SKM-1 (cell line): ENCODE data around the gene C2orf49.

ENCODE experiments used
- DNase-seq: peaks from one replicate; lab custom pipeline; 2025; ENCODE audit not compliant: unreplicated experiment; lab: John Stamatoyannopoulos, UW

C2orf49 gene

GRCh38 chr2:105398336-105399206 is 61.2 kb downstream of the C2orf49 start, which contains the start of gene FHL2:
Gene FHL2, minus strand, starts transcription at chr2:105399051. Its CDS starts 12,535 bp downstream, at chr2:105386516.
- DNase-seq, result peak; percentile 51
